A549 (cell line): Measurements from ENCODE around the gene GMCL1.
A peak's percentile ranks its signal among the peaks of the same experiment; 100 is the strongest.

ENCODE experiments used
- BHLHE40 ChIP-seq: IDR thresholded peaks from 2 replicates; pipeline ENCODE4 v1.6.1; 2012; ENCODE audit warnings: low read depth, low read length, inconsistent platforms
- EP300 ChIP-seq, 2 experiments: fragments of >200 bp; sonication (Bioruptor Twin); formaldehyde crosslinking; IDR thresholded peaks; 2 replicates in 1 of 2; 3 replicates in 1 of 2; pipeline ENCODE4 v1.6.1; 2016 to 2017
- MAFK ChIP-seq: fragments of 450-650 bp; IDR thresholded peaks from 2 replicates; pipeline ENCODE4 v1.6.1; 2014; ENCODE audit not compliant: partially characterized antibody
- PHF8 ChIP-seq: fragments of 200-600 bp; sonication (generic); IDR thresholded peaks from 2 replicates; pipeline ENCODE4 v1.6.1; 2016; ENCODE audit warnings: low read depth, mild to moderate bottlenecking, antibody characterized with exemption, moderate library complexity, borderline replicate concordance
- POLR2A ChIP-seq: IDR thresholded peaks from 2 replicates; pipeline ENCODE4 v1.6.1; 2012; ENCODE audit warnings: mild to moderate bottlenecking, low read length
- ZFP36 ChIP-seq: fragments of 450-650 bp; IDR thresholded peaks from 2 replicates; pipeline ENCODE4 v1.6.1; 2014; ENCODE audit warnings: borderline replicate concordance; ENCODE audit not compliant: partially characterized antibody
- TF ChIP-seq, protein P1 (sequence below): fragments of >200 bp; sonication (Bioruptor Twin); formaldehyde crosslinking; IDR thresholded peaks from 3 replicates; pipeline ENCODE4 v1.5.1; 2016
- TF ChIP-seq, protein P2 (sequence below): fragments of >200 bp; sonication (Bioruptor Twin); formaldehyde crosslinking; IDR thresholded peaks from 3 replicates; pipeline ENCODE4 v1.6.1; 2016

- no peak for TF ChIP-seq MAFK
- TF ChIP-seq, protein P1, sequence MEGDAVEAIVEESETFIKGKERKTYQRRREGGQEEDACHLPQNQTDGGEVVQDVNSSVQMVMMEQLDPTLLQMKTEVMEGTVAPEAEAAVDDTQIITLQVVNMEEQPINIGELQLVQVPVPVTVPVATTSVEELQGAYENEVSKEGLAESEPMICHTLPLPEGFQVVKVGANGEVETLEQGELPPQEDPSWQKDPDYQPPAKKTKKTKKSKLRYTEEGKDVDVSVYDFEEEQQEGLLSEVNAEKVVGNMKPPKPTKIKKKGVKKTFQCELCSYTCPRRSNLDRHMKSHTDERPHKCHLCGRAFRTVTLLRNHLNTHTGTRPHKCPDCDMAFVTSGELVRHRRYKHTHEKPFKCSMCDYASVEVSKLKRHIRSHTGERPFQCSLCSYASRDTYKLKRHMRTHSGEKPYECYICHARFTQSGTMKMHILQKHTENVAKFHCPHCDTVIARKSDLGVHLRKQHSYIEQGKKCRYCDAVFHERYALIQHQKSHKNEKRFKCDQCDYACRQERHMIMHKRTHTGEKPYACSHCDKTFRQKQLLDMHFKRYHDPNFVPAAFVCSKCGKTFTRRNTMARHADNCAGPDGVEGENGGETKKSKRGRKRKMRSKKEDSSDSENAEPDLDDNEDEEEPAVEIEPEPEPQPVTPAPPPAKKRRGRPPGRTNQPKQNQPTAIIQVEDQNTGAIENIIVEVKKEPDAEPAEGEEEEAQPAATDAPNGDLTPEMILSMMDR: no peak
- TF ChIP-seq PHF8: peak; percentile 94
- peak; percentile 52 for TF ChIP-seq POLR2A
- TF ChIP-seq EP300 (IDR thresholded peaks at IDR 0.05): no peak
- no peak for TF ChIP-seq ZFP36
- TF ChIP-seq BHLHE40: no peak
- TF ChIP-seq, protein P2, sequence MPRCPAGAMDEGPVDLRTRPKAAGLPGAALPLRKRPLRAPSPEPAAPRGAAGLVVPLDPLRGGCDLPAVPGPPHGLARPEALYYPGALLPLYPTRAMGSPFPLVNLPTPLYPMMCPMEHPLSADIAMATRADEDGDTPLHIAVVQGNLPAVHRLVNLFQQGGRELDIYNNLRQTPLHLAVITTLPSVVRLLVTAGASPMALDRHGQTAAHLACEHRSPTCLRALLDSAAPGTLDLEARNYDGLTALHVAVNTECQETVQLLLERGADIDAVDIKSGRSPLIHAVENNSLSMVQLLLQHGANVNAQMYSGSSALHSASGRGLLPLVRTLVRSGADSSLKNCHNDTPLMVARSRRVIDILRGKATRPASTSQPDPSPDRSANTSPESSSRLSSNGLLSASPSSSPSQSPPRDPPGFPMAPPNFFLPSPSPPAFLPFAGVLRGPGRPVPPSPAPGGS: peak; percentile 79
These were observed 64.5 kb downstream of the GMCL1 start, which contains the start of gene SNRNP27 for GRCh38 chr2:69893684-69894551.
